Neutrophil (primary cell): ENCODE data around the gene LYPLAL1.

Experiments used
- H3K27ac ChIP-seq: fragments of 200-600 bp; sonication (generic); 2 replicates; pipeline ENCODE4 v1.5.1; 2016; ENCODE audit warnings: mild to moderate bottlenecking, moderate library complexity
- H3K27me3 ChIP-seq: fragments of 200-600 bp; sonication (generic); 2 replicates; pipeline ENCODE4 v1.6.0; 2016; ENCODE audit warnings: mild to moderate bottlenecking
- H3K36me3 ChIP-seq: fragments of 200-600 bp; sonication (generic); 2 replicates; pipeline ENCODE4 v1.5.1; 2017
- H3K4me1 ChIP-seq, 2 experiments: fragments of 200-600 bp in 1 of 2; sonication (generic) in 1 of 2; 1 replicate in 1 of 2; 2 replicates in 1 of 2; pipeline versions ENCODE4 v1.5.1 to v1.6.1; 2013 to 2016; ENCODE audit warnings: low read depth in 1 of 2, low read length in 1 of 2, mild to moderate bottlenecking in 1 of 2, moderate library complexity in 1 of 2; ENCODE audit not compliant: control insufficient read depth in 1 of 2, insufficient read depth in 1 of 2
- H3K4me3 ChIP-seq, 2 experiments: fragments of 200-600 bp in 1 of 2; sonication (generic) in 1 of 2; 1 replicate in 1 of 2; 2 replicates in 1 of 2; pipeline ENCODE4 v1.5.1; 2013 to 2016; ENCODE audit warnings: low read depth in 1 of 2, low read length in 1 of 2, mild to moderate bottlenecking in 1 of 2, moderate library complexity in 1 of 2
- H3K9me3 ChIP-seq: fragments of 200-600 bp; sonication (generic); 2 replicates; pipeline ENCODE4 v1.5.1; 2016
- TF ChIP-seq, protein P1 (sequence below): fragments of 200-600 bp; sonication (generic); IDR thresholded peaks from 2 replicates; pipeline ENCODE4 v1.5.1; 2016; ENCODE audit warnings: antibody characterized with exemption

The LYPLAL1 gene

DNA sequence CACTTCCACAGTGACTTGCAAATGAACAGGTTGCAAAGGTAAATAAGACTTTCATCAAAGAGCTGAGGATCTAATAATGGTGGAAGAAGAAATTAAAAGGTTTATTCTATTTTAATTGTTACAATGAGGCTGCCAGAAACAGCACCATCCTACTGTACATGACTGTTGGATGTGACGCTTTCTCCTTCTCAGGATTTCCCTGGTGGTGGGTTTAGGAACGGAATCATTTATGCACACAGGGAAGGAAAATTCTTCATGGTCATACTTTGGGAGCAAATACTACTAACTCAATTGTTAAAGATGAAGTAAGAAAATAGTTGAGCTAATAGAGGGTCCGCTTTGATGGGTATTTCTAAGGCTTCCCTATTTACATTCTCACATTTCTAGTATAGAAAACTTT is 22.2 kb upstream of the LYPLAL1 start:
- H3K4me3 ChIP-seq: no peak overlapping the region
- TF ChIP-seq, protein P1, sequence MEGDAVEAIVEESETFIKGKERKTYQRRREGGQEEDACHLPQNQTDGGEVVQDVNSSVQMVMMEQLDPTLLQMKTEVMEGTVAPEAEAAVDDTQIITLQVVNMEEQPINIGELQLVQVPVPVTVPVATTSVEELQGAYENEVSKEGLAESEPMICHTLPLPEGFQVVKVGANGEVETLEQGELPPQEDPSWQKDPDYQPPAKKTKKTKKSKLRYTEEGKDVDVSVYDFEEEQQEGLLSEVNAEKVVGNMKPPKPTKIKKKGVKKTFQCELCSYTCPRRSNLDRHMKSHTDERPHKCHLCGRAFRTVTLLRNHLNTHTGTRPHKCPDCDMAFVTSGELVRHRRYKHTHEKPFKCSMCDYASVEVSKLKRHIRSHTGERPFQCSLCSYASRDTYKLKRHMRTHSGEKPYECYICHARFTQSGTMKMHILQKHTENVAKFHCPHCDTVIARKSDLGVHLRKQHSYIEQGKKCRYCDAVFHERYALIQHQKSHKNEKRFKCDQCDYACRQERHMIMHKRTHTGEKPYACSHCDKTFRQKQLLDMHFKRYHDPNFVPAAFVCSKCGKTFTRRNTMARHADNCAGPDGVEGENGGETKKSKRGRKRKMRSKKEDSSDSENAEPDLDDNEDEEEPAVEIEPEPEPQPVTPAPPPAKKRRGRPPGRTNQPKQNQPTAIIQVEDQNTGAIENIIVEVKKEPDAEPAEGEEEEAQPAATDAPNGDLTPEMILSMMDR: no peak
- H3K27me3 ChIP-seq: no peaks in the 10 kb centered on the region
- H3K9me3 ChIP-seq: no peaks in the 10 kb centered on the region
- no peaks in the 10 kb centered on the region for H3K4me1 ChIP-seq
- no peaks in the 10 kb centered on the region for H3K36me3 ChIP-seq
- H3K27ac ChIP-seq: no peak overlapping the region

DNA sequence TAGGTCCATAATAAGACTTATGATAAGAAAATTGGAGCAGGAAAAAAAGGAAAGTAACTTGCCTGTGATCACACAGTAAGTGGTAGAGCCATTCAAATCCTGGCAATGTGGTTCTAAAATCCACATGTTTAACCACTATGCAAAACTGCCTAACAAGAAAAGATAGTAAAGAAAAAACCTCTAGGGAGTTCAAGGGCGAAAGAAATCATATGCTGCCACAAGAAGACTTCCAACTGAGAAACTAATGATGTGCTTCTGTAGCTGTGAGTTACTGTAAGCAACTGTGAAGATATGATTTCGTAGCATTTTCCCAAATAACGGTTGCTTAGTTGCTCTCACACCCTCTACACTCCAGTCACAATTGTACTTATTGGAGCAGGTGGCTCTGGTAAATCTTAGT is 20.9 kb upstream of the LYPLAL1 start:
- Histone ChIP-seq H3K4me1 (no peaks in the 10 kb centered on the region), H3K9me3 (no peaks in the 10 kb centered on the region), H3K36me3 (no peaks in the 10 kb centered on the region), H3K4me3 (no peak overlapping the region), H3K27me3 (peaks cover 4% of the 10 kb centered on the region), H3K27ac (no peak overlapping the region)
- TF ChIP-seq, protein P1: no peak

DNA sequence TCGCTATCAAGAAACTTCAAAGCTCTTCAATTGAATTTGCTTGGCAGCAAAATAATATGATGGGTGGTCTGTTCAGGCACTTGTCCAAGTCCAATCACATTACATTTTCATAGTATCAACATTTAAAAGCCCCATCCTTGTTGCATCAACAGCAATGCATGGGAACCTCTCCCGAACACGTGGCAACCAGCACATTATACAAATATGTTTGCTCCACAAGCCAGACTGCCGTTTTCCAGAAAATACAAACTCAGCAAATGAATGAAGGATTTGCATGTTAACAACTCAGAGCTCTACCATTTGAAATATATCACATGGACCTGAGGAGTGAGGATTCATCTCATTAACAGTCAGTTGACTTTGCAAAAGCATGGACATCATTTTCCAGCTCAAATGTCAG is 20.0 kb upstream of the LYPLAL1 start:
- Histone ChIP-seq H3K4me3 (no peak overlapping the region), H3K36me3 (no peaks in the 10 kb centered on the region), H3K4me1 (no peaks in the 10 kb centered on the region), H3K9me3 (no peaks in the 10 kb centered on the region), H3K27ac (no peak overlapping the region), H3K27me3 (peaks cover 4% of the 10 kb centered on the region)
- TF ChIP-seq, protein P1: no peak

GRCh38 chr1:219155135-219155534 is 18.5 kb upstream of the LYPLAL1 start:
- H3K9me3 ChIP-seq: no peaks in the 10 kb centered on the region
- TF ChIP-seq, protein P1: no peak
- H3K4me3 ChIP-seq: no peak overlapping the region
- H3K27ac ChIP-seq: no peak overlapping the region
- no peaks in the 10 kb centered on the region for H3K36me3 ChIP-seq
- H3K27me3 ChIP-seq: peaks cover 4% of the 10 kb centered on the region
- H3K4me1 ChIP-seq: no peaks in the 10 kb centered on the region

DNA sequence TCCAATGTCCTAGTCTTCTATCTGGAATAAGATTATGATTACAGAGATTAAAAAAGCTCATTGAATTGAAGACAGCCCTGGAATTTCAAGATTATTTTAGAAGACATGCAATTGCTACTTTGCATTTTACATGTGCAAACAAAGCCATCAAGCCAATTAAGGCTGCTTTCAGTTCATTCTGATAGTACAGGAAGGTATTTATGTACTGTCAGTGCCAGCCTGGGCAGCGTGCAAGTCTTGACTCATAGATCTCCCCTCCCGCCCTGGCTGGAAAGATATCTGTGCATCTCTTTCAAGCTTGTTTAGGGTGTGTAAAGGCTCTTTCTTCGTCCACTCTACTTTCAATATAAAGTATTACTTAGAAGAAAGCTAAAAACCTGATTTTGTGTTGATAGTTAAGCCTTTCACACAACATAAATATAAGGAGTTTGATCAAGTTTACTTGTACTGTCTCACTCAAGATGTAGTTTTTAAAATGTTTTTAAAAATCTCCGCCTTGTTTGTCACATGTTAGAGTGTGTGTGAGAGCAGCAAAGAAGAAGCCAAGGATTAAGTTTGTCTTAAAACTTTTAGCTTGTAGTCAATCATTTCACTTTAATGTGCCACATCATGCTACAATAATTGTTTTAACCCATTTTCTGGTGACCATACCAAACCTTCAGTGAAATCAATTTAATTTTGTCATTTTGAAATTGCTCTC is 13.6 kb upstream of the LYPLAL1 start:
- Histone ChIP-seq H3K9me3 (no peaks in the 10 kb centered on the region), H3K36me3 (no peaks in the 10 kb centered on the region), H3K27me3 (peaks cover 4% of the 10 kb centered on the region), H3K4me1 (no peaks in the 10 kb centered on the region), H3K4me3 (no peak overlapping the region), H3K27ac (no peak overlapping the region)
- TF ChIP-seq, protein P1: no peak

DNA sequence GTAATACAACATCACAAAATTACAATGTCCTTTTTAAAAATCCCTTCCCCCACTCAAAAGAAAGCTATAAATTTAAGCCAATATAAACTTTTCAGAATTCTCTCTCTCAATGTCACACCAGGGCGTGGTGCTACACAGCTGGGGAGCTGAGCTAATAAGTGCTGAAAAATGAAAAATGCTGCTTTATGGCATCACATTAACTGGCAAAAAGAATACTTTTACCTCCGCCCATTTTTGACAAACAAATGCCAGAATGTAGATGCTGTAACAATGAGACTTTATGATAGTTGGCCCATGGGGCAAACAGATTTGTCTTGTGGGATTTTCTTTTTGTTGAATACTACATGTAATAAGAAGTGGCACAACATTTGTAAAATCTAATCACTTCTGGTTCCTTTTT is 12.7 kb upstream of the LYPLAL1 start:
- H3K4me1 ChIP-seq: no peaks in the 10 kb centered on the region
- TF ChIP-seq, protein P1: no peak
- H3K9me3 ChIP-seq: no peaks in the 10 kb centered on the region
- H3K27me3 ChIP-seq: peaks cover 4% of the 10 kb centered on the region
- no peak overlapping the region for H3K4me3 ChIP-seq
- H3K27ac ChIP-seq: no peak overlapping the region
- no peaks in the 10 kb centered on the region for H3K36me3 ChIP-seq
